ENCODE measurements around the gene ATP6V0A4. TPM values are rescaled to one million over a fixed set of nuclear protein-coding genes. Genes with fewer than 3 reads are reported as not detected.

Gene ATP6V0A4
- total and polyA plus RNA-seq, 2 of the 13 experiments (the other 11 are each of a cell fraction or from before 2014, with no cell fraction given) = 0.24 to 0.25 TPM

- TF ChIP-seq NR2F6 (IDR thresholded peaks at IDR 0.05) (peak; percentile 43; the same call in 1 of the 2 replicates), NR2F6 (CRISPR knock-in tag; IDR thresholded peaks at IDR 0.05) (peak; percentile 22; the same call in 1 of the 2 replicates), ZFP36L1 (CRISPR knock-in tag; IDR thresholded peaks at IDR 0.05) (no peak), HOXA9 (CRISPR knock-in tag; IDR thresholded peaks at IDR 0.05; ENCODE audit: borderline replicate concordance) (no peak), TIGD3 (CRISPR knock-in tag; IDR thresholded peaks at IDR 0.05; ENCODE audit: borderline replicate concordance) (no peak), ZBTB2 (CRISPR knock-in tag; IDR thresholded peaks at IDR 0.05; ENCODE audit: low read depth) (no peak), ZBTB26 (CRISPR knock-in tag; IDR thresholded peaks at IDR 0.05; ENCODE audit: borderline replicate concordance) (no peak), GATAD2A (CRISPR knock-in tag; IDR thresholded peaks at IDR 0.05) (no peak), ZNF232 (CRISPR knock-in tag; IDR thresholded peaks at IDR 0.05; ENCODE audit: borderline replicate concordance) (no peak), PCBP1 (IDR thresholded peaks at IDR 0.05; ENCODE audit: borderline replicate concordance, low read depth, low read length) (no peak), ZNF766 (CRISPR knock-in tag; IDR thresholded peaks at IDR 0.05; ENCODE audit: borderline replicate concordance) (no peak), EHMT2 (IDR thresholded peaks at IDR 0.05; ENCODE audit: borderline replicate concordance, low read depth, low read length) (no peak), PPARG (CRISPR knock-in tag; conservative IDR thresholded peaks at IDR 0.05) (peak; percentile 22; the same call in 1 of the 2 replicates), ARID3A (IDR thresholded peaks at IDR 0.05; ENCODE audit: low read depth, low read length) (0 out of 2 replicates have a peak, but pooled peaks have one; percentile 14), THAP8 (CRISPR knock-in tag; IDR thresholded peaks at IDR 0.05; ENCODE audit: borderline replicate concordance) (no peak), KMT2A (CRISPR knock-in tag; IDR thresholded peaks at IDR 0.05) (no peak), EP300 (IDR thresholded peaks at IDR 0.05; ENCODE audit: low read depth in 2 of 2, low read length in 2 of 2) (0 out of 4 replicates have a peak, but pooled peaks of 1 of the 2 experiments have one; percentile 32), EP300 (CRISPR knock-in tag; IDR thresholded peaks at IDR 0.05; ENCODE audit: borderline replicate concordance) (no peak), ZNF234 (CRISPR knock-in tag; conservative IDR thresholded peaks at IDR 0.05) (no peak), RARA (CRISPR knock-in tag; IDR thresholded peaks at IDR 0.05) (0 out of 2 replicates have a peak, but pooled peaks have one; percentile 23), ZSCAN25 (CRISPR knock-in tag; IDR thresholded peaks at IDR 0.05) (no peak), SIN3B (IDR thresholded peaks at IDR 0.05; ENCODE audit: low read length) (no peak), KDM2A (CRISPR knock-in tag; IDR thresholded peaks at IDR 0.05; ENCODE audit: borderline replicate concordance, low read depth) (no peak), FIP1L1 (IDR thresholded peaks at IDR 0.05; ENCODE audit: borderline replicate concordance, insufficient read depth, low read depth, low read length) (no peak), HMG20A (CRISPR knock-in tag; IDR thresholded peaks at IDR 0.05; ENCODE audit: borderline replicate concordance) (no peak), ZNF614 (CRISPR knock-in tag; IDR thresholded peaks at IDR 0.05; ENCODE audit: borderline replicate concordance) (no peak)
Observed at GRCh38 chr7:138666385-138666784, 131.6 kb downstream of the ATP6V0A4 start (continued).

Data from HepG2 (cell line).